Vagina (tissue), 2 donors: ENCODE measurements around the gene CD34.

Experiments
- CTCF ChIP-seq, 3 experiments: fragments of 450-650 bp in 2 of 3; fragments of 200-600 bp in 1 of 3; sonication (generic) in 1 of 3; IDR thresholded peaks; one replicate each; pipeline ENCODE4 v1.5.1; 2017 to 2019; ENCODE audit warnings: antibody characterized with exemption in 3 of 3, mild to moderate bottlenecking in 2 of 3, moderate library complexity in 2 of 3
- POLR2A ChIP-seq, 2 donors: fragments of 450-650 bp; IDR thresholded peaks; one replicate each; pipeline ENCODE4 v1.6.1; 2017; ENCODE audit warnings: antibody characterized with exemption in 2 of 2, mild to moderate bottlenecking in 2 of 2, moderate library complexity in 2 of 2
- POLR2AphosphoS5 ChIP-seq, 2 donors: sonication (generic); formaldehyde crosslinking; IDR thresholded peaks; one replicate each; pipeline ENCODE4 v1.9.0; 2017; ENCODE audit warnings: antibody characterized with exemption in 2 of 2, mild to moderate bottlenecking in 2 of 2, low read depth in 1 of 2; ENCODE audit not compliant: insufficient read depth in 1 of 2

- TF ChIP-seq CTCF (IDR thresholded peaks at IDR 0.05), result no peak
- no peak for TF ChIP-seq POLR2A (IDR thresholded peaks at IDR 0.05)
- no peak for TF ChIP-seq POLR2AphosphoS5 (IDR thresholded peaks at IDR 0.05; ENCODE audit: insufficient read depth in 1 of 2, low read depth in 1 of 2)
Measured at GRCh38 chr1:207901041-207901653, 9.8 kb downstream of the CD34 start.
